ENCODE results near the gene ZCCHC17.
A peak's percentile ranks its signal among the peaks of the same experiment; 100 is the strongest.

Gene ZCCHC17

DNA sequence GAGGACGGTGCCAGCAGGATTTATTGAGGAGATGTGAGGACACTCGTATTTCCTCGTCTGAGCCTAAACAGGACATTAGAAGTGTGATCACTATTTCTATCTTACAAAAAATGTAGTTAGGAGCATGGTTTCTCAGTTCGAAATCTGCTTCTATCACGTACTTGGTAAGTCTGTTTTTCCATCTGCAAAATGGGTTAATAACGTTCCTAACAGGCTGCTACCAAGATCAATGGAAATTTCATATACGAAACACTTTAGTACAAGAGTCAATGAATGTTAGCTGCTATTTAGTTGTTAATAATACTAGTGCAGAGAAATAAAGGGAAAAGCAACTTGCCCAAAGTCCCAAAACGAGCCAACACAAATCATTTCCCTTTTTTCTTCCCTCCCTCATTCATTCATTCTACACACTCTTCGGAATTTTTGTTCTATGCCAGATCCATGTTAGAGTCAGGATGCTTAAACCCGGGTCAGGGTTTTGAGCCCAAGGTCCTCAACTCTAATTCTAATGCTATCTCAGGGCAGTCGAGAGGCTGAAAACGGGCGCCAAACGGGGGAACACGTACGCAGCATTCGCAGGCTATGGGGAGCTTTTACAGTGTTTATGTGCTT is 852 bp upstream of the ZCCHC17 start:
- TF ChIP-seq, protein P1, sequence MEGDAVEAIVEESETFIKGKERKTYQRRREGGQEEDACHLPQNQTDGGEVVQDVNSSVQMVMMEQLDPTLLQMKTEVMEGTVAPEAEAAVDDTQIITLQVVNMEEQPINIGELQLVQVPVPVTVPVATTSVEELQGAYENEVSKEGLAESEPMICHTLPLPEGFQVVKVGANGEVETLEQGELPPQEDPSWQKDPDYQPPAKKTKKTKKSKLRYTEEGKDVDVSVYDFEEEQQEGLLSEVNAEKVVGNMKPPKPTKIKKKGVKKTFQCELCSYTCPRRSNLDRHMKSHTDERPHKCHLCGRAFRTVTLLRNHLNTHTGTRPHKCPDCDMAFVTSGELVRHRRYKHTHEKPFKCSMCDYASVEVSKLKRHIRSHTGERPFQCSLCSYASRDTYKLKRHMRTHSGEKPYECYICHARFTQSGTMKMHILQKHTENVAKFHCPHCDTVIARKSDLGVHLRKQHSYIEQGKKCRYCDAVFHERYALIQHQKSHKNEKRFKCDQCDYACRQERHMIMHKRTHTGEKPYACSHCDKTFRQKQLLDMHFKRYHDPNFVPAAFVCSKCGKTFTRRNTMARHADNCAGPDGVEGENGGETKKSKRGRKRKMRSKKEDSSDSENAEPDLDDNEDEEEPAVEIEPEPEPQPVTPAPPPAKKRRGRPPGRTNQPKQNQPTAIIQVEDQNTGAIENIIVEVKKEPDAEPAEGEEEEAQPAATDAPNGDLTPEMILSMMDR (IDR thresholded peaks at IDR 0.05; ENCODE audit: low read depth, low read length): no peak
- no peak for DNase-seq (ENCODE audit: extremely low read depth, low read depth)

DNA sequence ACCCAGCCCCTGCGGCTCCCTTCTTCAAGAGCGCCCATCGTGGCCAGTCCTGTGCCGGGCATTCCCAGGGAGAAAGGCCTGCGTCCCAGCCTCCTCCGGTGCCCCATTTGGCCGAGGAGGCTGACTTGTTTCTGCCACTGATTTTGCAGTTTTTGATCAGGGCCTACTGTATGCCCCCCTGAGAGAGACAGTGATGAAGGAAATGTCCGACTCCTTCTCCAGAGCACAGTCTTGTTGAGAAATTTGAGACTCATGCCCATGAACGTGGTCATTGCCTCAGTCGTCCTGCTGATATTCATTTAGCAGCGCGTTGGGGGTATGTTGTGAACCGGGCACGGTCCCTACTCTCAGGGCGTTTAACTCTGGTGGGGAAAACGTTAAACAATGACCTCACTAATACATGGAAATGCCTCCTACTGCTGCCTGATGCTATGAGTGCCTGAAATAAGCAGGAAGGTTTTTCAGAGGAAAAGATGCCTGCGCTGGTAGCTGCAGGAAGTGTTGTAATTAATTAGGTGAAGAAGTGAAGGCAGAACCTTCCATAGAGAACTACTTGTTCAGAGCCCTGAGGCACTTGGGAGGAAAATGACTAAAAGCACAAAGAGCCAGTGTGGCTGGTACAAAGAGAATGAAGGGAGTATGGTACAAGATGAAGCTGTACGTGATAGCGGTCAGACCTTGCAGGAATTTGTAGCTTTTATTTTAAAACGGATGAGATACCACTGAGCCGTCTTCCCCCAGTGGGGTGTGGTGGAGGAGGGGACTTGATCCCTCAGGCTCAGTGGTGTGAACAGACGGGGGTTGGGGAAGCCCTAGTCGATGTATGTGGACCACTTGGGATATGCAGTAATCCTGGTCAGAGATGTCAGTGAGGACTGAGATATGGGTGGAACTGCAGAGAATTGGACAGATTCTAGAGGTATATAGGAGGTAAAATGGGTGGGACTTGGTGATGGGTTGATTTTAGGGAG is 730 bp downstream of the ZCCHC17 start:
- TF ChIP-seq, protein P1 (IDR thresholded peaks at IDR 0.05; ENCODE audit: low read depth, low read length): no peak
- no peak for DNase-seq (ENCODE audit: extremely low read depth, low read depth)

DNA sequence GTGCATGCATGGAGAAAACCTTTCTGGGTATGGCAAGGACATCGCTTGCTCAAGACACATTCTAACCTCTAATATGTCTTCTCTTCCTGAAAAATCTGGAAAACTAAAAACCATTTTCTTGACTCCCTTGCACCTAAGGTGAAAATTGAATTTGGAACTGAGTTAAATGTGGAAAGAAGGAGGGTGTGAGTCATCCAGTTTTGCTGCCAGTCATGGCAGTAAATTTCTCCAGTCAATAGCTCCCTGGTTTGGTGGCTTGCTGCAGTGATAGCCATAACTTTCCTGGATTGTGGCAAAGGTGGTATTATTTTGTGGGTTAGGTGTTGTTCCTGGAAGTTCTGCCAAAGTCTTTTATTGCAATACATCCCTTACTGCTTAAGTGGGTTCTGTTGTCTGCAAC is 2.5 kb downstream of the ZCCHC17 start:
- TF ChIP-seq, protein P1 (IDR thresholded peaks at IDR 0.05; ENCODE audit: low read depth, low read length): no peak
- no peak for DNase-seq (ENCODE audit: extremely low read depth, low read depth)

DNA sequence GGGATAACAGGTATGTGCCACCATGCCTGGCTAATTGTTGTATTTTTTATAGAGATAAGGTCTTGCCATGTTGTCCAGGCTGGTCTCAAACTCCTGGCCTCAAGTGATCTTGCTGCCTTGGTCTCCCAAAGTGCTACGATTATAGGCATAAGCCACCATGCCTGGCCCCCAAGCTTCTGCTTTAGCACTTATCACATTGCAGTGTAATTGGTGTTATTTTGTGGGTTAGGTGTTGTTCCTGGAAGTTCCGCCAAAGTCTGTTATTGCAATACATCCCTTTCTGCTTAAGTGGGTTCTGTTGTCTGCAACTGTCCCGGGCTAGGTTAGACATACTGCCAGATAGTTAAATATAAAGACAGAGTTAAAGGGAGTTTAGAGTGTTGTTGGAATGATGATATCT is 3.4 kb downstream of the ZCCHC17 start:
- no peak for DNase-seq (ENCODE audit: extremely low read depth, low read depth)
- TF ChIP-seq, protein P1 (IDR thresholded peaks at IDR 0.05; ENCODE audit: low read depth, low read length): no peak

DNA sequence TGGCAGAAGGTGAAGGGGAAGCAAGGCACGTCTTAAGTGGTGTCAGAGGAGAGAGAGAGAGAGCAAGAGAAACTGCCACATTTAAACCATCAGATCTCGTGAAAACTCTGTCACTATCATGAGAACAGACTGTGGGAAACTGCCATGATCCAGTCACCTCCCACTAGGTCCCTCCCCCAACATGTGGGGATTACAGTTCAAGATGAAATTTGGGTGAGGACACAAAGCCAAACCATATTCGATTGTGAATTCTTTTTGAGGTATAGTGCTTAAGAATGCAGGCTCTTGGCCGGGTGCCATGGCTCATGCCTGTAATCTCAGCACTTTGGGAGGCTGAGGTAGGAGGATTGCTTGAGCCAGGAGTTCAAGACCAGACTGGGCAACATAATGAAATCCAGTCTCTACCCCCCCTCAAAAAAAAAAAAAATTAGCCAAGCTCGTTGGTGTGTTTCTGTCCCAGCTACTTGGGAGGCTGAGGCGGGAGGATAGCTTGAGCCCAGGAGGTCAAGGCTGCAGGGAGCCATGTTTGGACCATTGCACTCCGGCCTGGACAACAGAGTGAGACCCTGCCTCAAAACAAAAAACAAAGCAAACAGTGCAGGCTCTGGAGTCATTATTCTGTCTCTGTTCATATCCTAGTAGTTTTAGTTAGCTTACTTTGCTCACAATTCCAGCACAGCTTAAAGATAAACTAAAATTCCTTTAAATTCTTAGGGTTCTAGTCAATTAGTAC is 6.0 kb downstream of the ZCCHC17 start:
- DNase-seq (ENCODE audit: extremely low read depth, low read depth): no peak
- TF ChIP-seq, protein P1 (IDR thresholded peaks at IDR 0.05; ENCODE audit: low read depth, low read length): no peak

DNA sequence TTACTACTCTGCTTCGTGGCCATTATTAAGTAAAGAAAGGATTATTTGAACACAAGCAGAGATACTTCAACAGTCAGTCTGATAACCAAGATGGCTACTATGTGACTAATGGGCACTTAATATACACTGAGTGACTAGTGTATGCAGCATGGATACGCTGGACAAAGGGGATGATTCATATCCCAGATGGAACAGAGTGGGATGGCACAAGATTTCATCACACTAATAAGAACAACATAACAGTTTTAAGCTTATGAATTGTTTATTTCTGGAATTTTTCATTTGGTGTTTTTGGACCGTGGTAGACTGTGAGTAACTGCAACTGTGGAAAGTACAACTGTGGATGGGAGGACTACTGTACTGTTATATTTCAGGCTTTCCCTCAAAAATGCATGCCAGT is 9.4 kb downstream of the ZCCHC17 start:
- TF ChIP-seq, protein P1 (IDR thresholded peaks at IDR 0.05; ENCODE audit: low read depth, low read length): no peak
- peak; percentile 74 for DNase-seq (ENCODE audit: extremely low read depth, low read depth)

Measured in AG09319 (cell line).